Measurements from ENCODE around the gene ATP12A.

The ATP12A gene

GRCh38 chr13:24650161-24650560, 30.0 kb upstream of the ATP12A start:
- no peaks in the 10 kb centered on the region for H3K9me3 Mint-ChIP-seq
- H3K27me3 Mint-ChIP-seq: no peaks in the 10 kb centered on the region
- H3K36me3 Mint-ChIP-seq (ENCODE audit: insufficient read depth): peaks cover 4% of the 10 kb centered on the region
- no peak for ATAC-seq (replicated peaks; ENCODE audit: extremely low read depth, poor library complexity, severe bottlenecking)
- no peaks in the 10 kb centered on the region for H3K4me1 Mint-ChIP-seq
- H3K27ac Mint-ChIP-seq (ENCODE audit: low read depth): no peak overlapping the region
- H3K4me3 Mint-ChIP-seq: no peak overlapping the region
- DNase-seq (ENCODE audit: low spot score in 2 of 2): no peak

GRCh38 chr13:24651718-24652345, 28.4 kb upstream of the ATP12A start:
- no peaks in the 10 kb centered on the region for H3K27me3 Mint-ChIP-seq
- DNase-seq (ENCODE audit: low spot score in 2 of 2) (no peak), ATAC-seq (replicated peaks; ENCODE audit: extremely low read depth, poor library complexity, severe bottlenecking) (no peak)
- H3K9me3 Mint-ChIP-seq: no peaks in the 10 kb centered on the region
- no peaks in the 10 kb centered on the region for H3K4me1 Mint-ChIP-seq
- peaks cover 4% of the 10 kb centered on the region for H3K36me3 Mint-ChIP-seq (ENCODE audit: insufficient read depth)
- no peak overlapping the region for H3K27ac Mint-ChIP-seq (ENCODE audit: low read depth)
- no peak overlapping the region for H3K4me3 Mint-ChIP-seq

GRCh38 chr13:24652359-24652758, 27.8 kb upstream of the ATP12A start:
- Mint-ChIP-seq H3K36me3 (ENCODE audit: insufficient read depth) (peaks cover 4% of the 10 kb centered on the region), H3K27ac (ENCODE audit: low read depth) (no peak overlapping the region)
- no peak for ATAC-seq (replicated peaks; ENCODE audit: extremely low read depth, poor library complexity, severe bottlenecking)

GRCh38 chr13:24654741-24655140, 25.5 kb upstream of the ATP12A start:
- ATAC-seq (replicated peaks; ENCODE audit: extremely low read depth, poor library complexity, severe bottlenecking) (no peak), DNase-seq (ENCODE audit: low spot score in 2 of 2) (no peak)
- Mint-ChIP-seq H3K27ac (ENCODE audit: low read depth) (no peak overlapping the region), H3K4me1 (no peaks in the 10 kb centered on the region), H3K27me3 (no peaks in the 10 kb centered on the region), H3K9me3 (no peaks in the 10 kb centered on the region), H3K36me3 (ENCODE audit: insufficient read depth) (peaks cover 4% of the 10 kb centered on the region), H3K4me3 (no peak overlapping the region)

More at GRCh38 chr13:24652359-24652758, 27.8 kb upstream of the ATP12A start:
- no peaks in the 10 kb centered on the region for H3K9me3 Mint-ChIP-seq
- H3K4me3 Mint-ChIP-seq: no peak overlapping the region
- no peaks in the 10 kb centered on the region for H3K4me1 Mint-ChIP-seq
- H3K27me3 Mint-ChIP-seq: no peaks in the 10 kb centered on the region
- no peak for DNase-seq (ENCODE audit: low spot score in 2 of 2)

GRCh38 chr13:24659239-24659638, 21.0 kb upstream of the ATP12A start:
- Mint-ChIP-seq H3K4me3 (no peak overlapping the region), H3K4me1 (no peaks in the 10 kb centered on the region), H3K27me3 (no peaks in the 10 kb centered on the region), H3K36me3 (ENCODE audit: insufficient read depth) (no peaks in the 10 kb centered on the region), H3K9me3 (no peaks in the 10 kb centered on the region), H3K27ac (ENCODE audit: low read depth) (no peak overlapping the region)
- DNase-seq (ENCODE audit: low spot score in 2 of 2) (no peak), ATAC-seq (replicated peaks; ENCODE audit: extremely low read depth, poor library complexity, severe bottlenecking) (no peak)

GRCh38 chr13:24660023-24660741, 20.0 kb upstream of the ATP12A start:
- H3K9me3 Mint-ChIP-seq: no peaks in the 10 kb centered on the region
- DNase-seq (ENCODE audit: low spot score in 2 of 2): no peak

GRCh38 chr13:24661713-24662112, 18.5 kb upstream of the ATP12A start:
- ATAC-seq (replicated peaks; ENCODE audit: extremely low read depth, poor library complexity, severe bottlenecking) (no peak), DNase-seq (ENCODE audit: low spot score in 2 of 2) (no peak)
- Mint-ChIP-seq H3K9me3 (no peaks in the 10 kb centered on the region), H3K4me1 (no peaks in the 10 kb centered on the region), H3K4me3 (no peak overlapping the region), H3K36me3 (ENCODE audit: insufficient read depth) (no peaks in the 10 kb centered on the region), H3K27me3 (no peaks in the 10 kb centered on the region), H3K27ac (ENCODE audit: low read depth) (no peak overlapping the region)

More at GRCh38 chr13:24660023-24660741, 20.0 kb upstream of the ATP12A start:
- H3K27ac Mint-ChIP-seq (ENCODE audit: low read depth): no peak overlapping the region
- H3K36me3 Mint-ChIP-seq (ENCODE audit: insufficient read depth): no peaks in the 10 kb centered on the region
- ATAC-seq (replicated peaks; ENCODE audit: extremely low read depth, poor library complexity, severe bottlenecking): no peak
- H3K27me3 Mint-ChIP-seq: no peaks in the 10 kb centered on the region
- no peaks in the 10 kb centered on the region for H3K4me1 Mint-ChIP-seq
- no peak overlapping the region for H3K4me3 Mint-ChIP-seq

GRCh38 chr13:24662195-24663088, 17.8 kb upstream of the ATP12A start:
- Mint-ChIP-seq H3K27ac (ENCODE audit: low read depth) (no peak overlapping the region), H3K36me3 (ENCODE audit: insufficient read depth) (no peaks in the 10 kb centered on the region), H3K9me3 (no peaks in the 10 kb centered on the region), H3K27me3 (peaks cover 3% of the 10 kb centered on the region), H3K4me1 (no peaks in the 10 kb centered on the region), H3K4me3 (no peak overlapping the region)
- DNase-seq (ENCODE audit: low spot score in 2 of 2) (no peak), ATAC-seq (replicated peaks; ENCODE audit: extremely low read depth, poor library complexity, severe bottlenecking) (no peak)

- Mint-ChIP-seq H3K27ac (ENCODE audit: low read depth) (no peak overlapping the region), H3K9me3 (no peaks in the 10 kb centered on the region), H3K27me3 (peaks cover 9% of the 10 kb centered on the region), H3K4me1 (no peaks in the 10 kb centered on the region), H3K36me3 (ENCODE audit: insufficient read depth) (no peaks in the 10 kb centered on the region), H3K4me3 (no peak overlapping the region)
- no peak for ATAC-seq (replicated peaks; ENCODE audit: extremely low read depth, poor library complexity, severe bottlenecking)
- DNase-seq (ENCODE audit: low spot score in 2 of 2): no peak
These were observed 17.2 kb upstream of the ATP12A start for GRCh38 chr13:24663089-24663395.

GRCh38 chr13:24663586-24663985, 16.6 kb upstream of the ATP12A start:
- DNase-seq (ENCODE audit: low spot score in 2 of 2): no peak
- H3K4me1 Mint-ChIP-seq: no peaks in the 10 kb centered on the region
- H3K9me3 Mint-ChIP-seq: no peaks in the 10 kb centered on the region
- H3K36me3 Mint-ChIP-seq (ENCODE audit: insufficient read depth): no peaks in the 10 kb centered on the region
- H3K27me3 Mint-ChIP-seq: peaks cover 9% of the 10 kb centered on the region
- no peak overlapping the region for H3K27ac Mint-ChIP-seq (ENCODE audit: low read depth)
- ATAC-seq (replicated peaks; ENCODE audit: extremely low read depth, poor library complexity, severe bottlenecking): no peak
- H3K4me3 Mint-ChIP-seq: no peak overlapping the region

- no peak for ATAC-seq (replicated peaks; ENCODE audit: extremely low read depth, poor library complexity, severe bottlenecking)
These were observed 15.3 kb upstream of the ATP12A start for GRCh38 chr13:24664726-24665409.

GRCh38 chr13:24668511-24668910, 11.7 kb upstream of the ATP12A start:
- no peak overlapping the region for H3K27ac Mint-ChIP-seq (ENCODE audit: low read depth)
- DNase-seq (ENCODE audit: low spot score in 2 of 2): no peak
- H3K9me3 Mint-ChIP-seq: no peaks in the 10 kb centered on the region
- peaks cover 9% of the 10 kb centered on the region for H3K27me3 Mint-ChIP-seq
- no peak for ATAC-seq (replicated peaks; ENCODE audit: extremely low read depth, poor library complexity, severe bottlenecking)
- H3K4me3 Mint-ChIP-seq: no peak overlapping the region
- H3K36me3 Mint-ChIP-seq (ENCODE audit: insufficient read depth): no peaks in the 10 kb centered on the region
- peaks cover 9% of the 10 kb centered on the region for H3K4me1 Mint-ChIP-seq

More at GRCh38 chr13:24664726-24665409, 15.3 kb upstream of the ATP12A start:
- no peaks in the 10 kb centered on the region for H3K36me3 Mint-ChIP-seq (ENCODE audit: insufficient read depth)
- H3K27me3 Mint-ChIP-seq: peaks cover 9% of the 10 kb centered on the region
- H3K4me1 Mint-ChIP-seq: no peaks in the 10 kb centered on the region
- no peak for DNase-seq (ENCODE audit: low spot score in 2 of 2)
- H3K9me3 Mint-ChIP-seq: no peaks in the 10 kb centered on the region
- no peak overlapping the region for H3K27ac Mint-ChIP-seq (ENCODE audit: low read depth)
- no peak overlapping the region for H3K4me3 Mint-ChIP-seq

Measured in central memory CD8-positive, alpha-beta T cell (primary cell).